Peyer's patch (tissue), 4 donors: ENCODE results near the gene NR1D1. TPM values are rescaled to one million over a fixed set of nuclear protein-coding genes. Genes with fewer than 3 reads are reported as not detected.
A peak's percentile ranks its signal among the peaks of the same experiment; 100 is the strongest.

Source experiments
- DNase-seq, 3 donors: peaks; one replicate each; pipeline ENCODE4 v3.0.0-alpha.2; 2017 to 2019
- H3K27ac ChIP-seq, 4 donors: fragments of 200-600 bp; sonication (generic); one replicate each; pipeline ENCODE4 v1.5.1; 2016 to 2019
- H3K27me3 ChIP-seq, 2 donors: fragments of 200-600 bp; sonication (generic); one replicate each; pipeline ENCODE4 v1.5.1; 2019
- H3K36me3 ChIP-seq, 3 donors: fragments of 200-600 bp; sonication (generic); one replicate each; pipeline ENCODE4 v1.5.1; 2016 to 2019
- H3K4me1 ChIP-seq, 4 donors: fragments of 200-600 bp; sonication (generic); one replicate each; pipeline ENCODE4 v1.5.1; 2016 to 2019
- H3K4me3 ChIP-seq, 4 donors: fragments of 200-600 bp; sonication (generic); 1 replicate in 3 of 4; 2 replicates in 1 of 4; pipeline ENCODE4 v1.5.1; 2016 to 2019; ENCODE audit warnings: mild to moderate bottlenecking in 1 of 4
- H3K9me3 ChIP-seq, 4 donors: fragments of 200-600 bp; sonication (generic); one replicate each; pipeline ENCODE4 v1.5.1; 2016 to 2019; ENCODE audit warnings: mild to moderate bottlenecking in 1 of 4
- CTCF ChIP-seq, 6 experiments: fragments of 450-650 bp in 4 of 6; fragments of 200-600 bp in 2 of 6; sonication (generic) in 1 of 6; IDR thresholded peaks; one replicate each; pipeline ENCODE4 v1.5.1; 2017 to 2019; ENCODE audit warnings: antibody characterized with exemption in 6 of 6, mild to moderate bottlenecking in 3 of 6, moderate library complexity in 1 of 6
- POLR2A ChIP-seq, 2 donors: fragments of 450-650 bp; IDR thresholded peaks; one replicate each; pipeline ENCODE4 v1.5.1; 2017; ENCODE audit warnings: antibody characterized with exemption in 2 of 2, mild to moderate bottlenecking in 2 of 2, moderate library complexity in 2 of 2
- total RNA-seq, 4 donors: library from RNA; depleted of rRNA; stranded (reverse); fragments of >200 nt; gene quantifications; one replicate each; pipeline ENCODE4 v1.1.0, GENCODE V29; 2016

Gene NR1D1
- total RNA-seq, 4 donors from 2014 or later, result 13.2 to 38.8 (median 18.9) TPM

GRCh38 chr17:40089077-40089895, 11.1 kb downstream of the NR1D1 start:
- peaks cover 0 to 28% (median 0%) of the 10 kb centered on the region in 4 donors for H3K4me1 ChIP-seq
- no peak for TF ChIP-seq POLR2A (IDR thresholded peaks at IDR 0.05)
- no peak for TF ChIP-seq CTCF (IDR thresholded peaks at IDR 0.05)
- H3K4me3 ChIP-seq, result no peak overlapping the region
- no peaks in the 10 kb centered on the region for H3K27me3 ChIP-seq
- peak overlapping the region in 1 of 4 donors; percentile 53 for H3K27ac ChIP-seq
- H3K9me3 ChIP-seq, result no peaks in the 10 kb centered on the region
- DNase-seq, result no peak
- peaks cover 0 to 79% (median 0%) of the 10 kb centered on the region in 3 donors for H3K36me3 ChIP-seq

GRCh38 chr17:40087903-40088718, 12.3 kb downstream of the NR1D1 start:
- Histone ChIP-seq H3K9me3 (no peaks in the 10 kb centered on the region), H3K4me1 (peaks cover 0 to 18% (median 0%) of the 10 kb centered on the region in 4 donors), H3K36me3 (peaks cover 0 to 79% (median 0%) of the 10 kb centered on the region in 3 donors), H3K4me3 (no peak overlapping the region), H3K27me3 (no peaks in the 10 kb centered on the region), H3K27ac (no peak overlapping the region)
- DNase-seq, result no peak
- TF ChIP-seq POLR2A (IDR thresholded peaks at IDR 0.05) (no peak), CTCF (IDR thresholded peaks at IDR 0.05) (no peak)

- H3K27ac ChIP-seq, result no peak overlapping the region
- no peak overlapping the region for H3K4me3 ChIP-seq
- H3K27me3 ChIP-seq, result no peaks in the 10 kb centered on the region
- peaks cover 0 to 11% (median 0%) of the 10 kb centered on the region in 4 donors for H3K4me1 ChIP-seq
- TF ChIP-seq POLR2A (IDR thresholded peaks at IDR 0.05), result no peak
- no peak for TF ChIP-seq CTCF (IDR thresholded peaks at IDR 0.05)
- H3K9me3 ChIP-seq, result no peaks in the 10 kb centered on the region
- H3K36me3 ChIP-seq, result peaks cover 0 to 73% (median 0%) of the 10 kb centered on the region in 3 donors
- DNase-seq, result no peak
Observed at GRCh38 chr17:40087049-40087794, 13.2 kb downstream of the NR1D1 start.

GRCh38 chr17:40086150-40087044, 14.0 kb downstream of the NR1D1 start:
- H3K4me3 ChIP-seq, result no peak overlapping the region
- H3K4me1 ChIP-seq, result peaks cover 0 to 4% (median 0%) of the 10 kb centered on the region in 4 donors
- DNase-seq, result peak in 2 of 3 donors; percentile 69 to 77
- TF ChIP-seq POLR2A (IDR thresholded peaks at IDR 0.05) (no peak), CTCF (IDR thresholded peaks at IDR 0.05) (peak; percentile 61 to 82 (median 78))
- H3K9me3 ChIP-seq, result no peaks in the 10 kb centered on the region
- H3K27me3 ChIP-seq, result no peaks in the 10 kb centered on the region
- peaks cover 0 to 73% (median 0%) of the 10 kb centered on the region in 3 donors for H3K36me3 ChIP-seq
- H3K27ac ChIP-seq, result no peak overlapping the region
